Liver (tissue), 9 donors: Measurements from ENCODE around the gene PRRT3. TPM values are rescaled to one million over a fixed set of nuclear protein-coding genes. Genes with fewer than 3 reads are reported as not detected.
A peak's percentile ranks its signal among the peaks of the same experiment; 100 is the strongest.

Experiments used
- DNase-seq: peaks from one replicate; pipeline ENCODE4 v3.0.0-alpha.2; 2017; ENCODE audit warnings: low spot score
- H3K27ac ChIP-seq, 2 donors: one replicate each; pipeline ENCODE4 v1.7.0; 2013; ENCODE audit warnings: inconsistent platforms in 2 of 2, low read length in 2 of 2, control low read depth in 1 of 2, low read depth in 1 of 2, mild to moderate bottlenecking in 1 of 2
- H3K27me3 ChIP-seq, 4 donors: one replicate each; pipeline versions ENCODE4 v1.6.1 to v1.7.0; 2013; ENCODE audit warnings: low read length in 3 of 4, inconsistent platforms in 1 of 4, mild to moderate bottlenecking in 1 of 4, moderate library complexity in 1 of 4; ENCODE audit not compliant: control insufficient read depth in 4 of 4, insufficient read depth in 4 of 4
- H3K36me3 ChIP-seq, 4 donors: one replicate each; pipeline versions ENCODE4 v1.6.1 to v1.7.0; 2013; ENCODE audit warnings: low read length in 3 of 4, mild to moderate bottlenecking in 3 of 4, low read depth in 1 of 4, moderate library complexity in 1 of 4; ENCODE audit not compliant: control insufficient read depth in 4 of 4, insufficient read depth in 3 of 4
- H3K4me1 ChIP-seq, 4 donors: one replicate each; pipeline versions ENCODE4 v1.6.1 to v1.7.0; 2013; ENCODE audit warnings: low read length in 3 of 4, mild to moderate bottlenecking in 3 of 4, moderate library complexity in 1 of 4; ENCODE audit not compliant: control insufficient read depth in 4 of 4, insufficient read depth in 4 of 4
- H3K4me3 ChIP-seq, 3 donors: one replicate each; pipeline versions ENCODE4 v1.6.1 to v1.7.0; 2013; ENCODE audit warnings: low read length in 3 of 3, control low read depth in 1 of 3, low read depth in 1 of 3, mild to moderate bottlenecking in 1 of 3
- H3K9ac ChIP-seq, 2 donors: one replicate each; pipeline ENCODE4 v1.7.0; 2013; ENCODE audit warnings: low read length in 2 of 2, mild to moderate bottlenecking in 2 of 2, moderate library complexity in 2 of 2, control low read depth in 1 of 2, low read depth in 1 of 2
- H3K9me3 ChIP-seq, 4 donors: one replicate each; pipeline versions ENCODE4 v1.6.1 to v1.7.0; 2013; ENCODE audit warnings: low read length in 3 of 4; ENCODE audit not compliant: control insufficient read depth in 4 of 4
- EGR1 ChIP-seq, 2 donors: IDR thresholded peaks; 2 replicates each; pipeline ENCODE4 v1.6.1; 2016 to 2018; ENCODE audit warnings: antibody characterized with exemption in 2 of 2, low read depth in 2 of 2
- FOXA1 ChIP-seq: IDR thresholded peaks from 2 replicates; pipeline ENCODE4 v1.6.1; 2016; ENCODE audit warnings: antibody characterized with exemption
- FOXA2 ChIP-seq: IDR thresholded peaks from 2 replicates; pipeline ENCODE4 v1.6.1; 2016; ENCODE audit warnings: antibody characterized with exemption
- GABPA ChIP-seq, 2 donors: IDR thresholded peaks in 1 of 2; conservative IDR thresholded peaks in 1 of 2; 2 replicates each; pipeline ENCODE4 v1.6.1; 2016; ENCODE audit warnings: antibody characterized with exemption in 2 of 2, mild to moderate bottlenecking in 1 of 2, moderate library complexity in 1 of 2
- HNF4A ChIP-seq, 2 donors: conservative IDR thresholded peaks; 2 replicates each; pipeline ENCODE4 v1.6.1; 2016; ENCODE audit warnings: antibody characterized with exemption in 2 of 2, mild to moderate bottlenecking in 2 of 2
- HNF4G ChIP-seq: IDR thresholded peaks from 2 replicates; pipeline ENCODE4 v1.6.1; 2016; ENCODE audit warnings: antibody characterized with exemption
- JUND ChIP-seq, 2 donors: IDR thresholded peaks; 2 replicates each; pipeline ENCODE4 v1.6.1; 2016; ENCODE audit warnings: antibody characterized with exemption in 2 of 2
- MAX ChIP-seq: IDR thresholded peaks from 2 replicates; pipeline ENCODE4 v1.6.1; 2016; ENCODE audit warnings: antibody characterized with exemption
- RAD21 ChIP-seq, 2 donors: IDR thresholded peaks; 2 replicates each; pipeline ENCODE4 v1.6.1; 2016; ENCODE audit warnings: antibody characterized with exemption in 2 of 2, mild to moderate bottlenecking in 2 of 2
- REST ChIP-seq: IDR thresholded peaks from 2 replicates; pipeline ENCODE4 v1.6.1; 2016; ENCODE audit warnings: antibody characterized with exemption, mild to moderate bottlenecking
- RXRA ChIP-seq, 2 donors: IDR thresholded peaks; 2 replicates each; pipeline ENCODE4 v1.6.1; 2017 to 2018; ENCODE audit warnings: antibody characterized with exemption in 2 of 2, mild to moderate bottlenecking in 1 of 2
- SP1 ChIP-seq: IDR thresholded peaks from 2 replicates; pipeline ENCODE4 v1.6.1; 2018; ENCODE audit warnings: antibody characterized with exemption, mild to moderate bottlenecking
- TAF1 ChIP-seq: conservative IDR thresholded peaks from 2 replicates; pipeline ENCODE4 v1.6.1; 2016; ENCODE audit warnings: antibody characterized with exemption, mild to moderate bottlenecking
- YY1 ChIP-seq: IDR thresholded peaks from 2 replicates; pipeline ENCODE4 v1.6.1; 2016; ENCODE audit warnings: antibody characterized with exemption, mild to moderate bottlenecking
- ZBTB33 ChIP-seq: IDR thresholded peaks from 2 replicates; pipeline ENCODE4 v1.6.1; 2016; ENCODE audit warnings: antibody characterized with exemption
- WGBS: extraction: QIAGEN DNeasy Blood & Tissue Kit; methylation state at CpG from one replicate; pipeline ENCODE4 v1.1.7; 2013; 5-methylcytosine and 5-hydroxymethylcytosine counted together
- polyA plus RNA-seq, 2 donors: library from polyadenylated mRNA; stranded (reverse) in 1 of 2; unstranded in 1 of 2; fragments of 200-250 nt in 1 of 2; fragments of >200 nt in 1 of 2; fragmentation: Nextera tagmentation in 1 of 2; extraction: Ambion mirVana in 1 of 2; gene quantifications; one replicate each; pipeline versions ENCODE4 v1.2.1 to v1.2.3, GENCODE V29; 2013 to 2015
- total RNA-seq, 2 donors: library from RNA; depleted of rRNA; stranded (reverse); fragments of >200 nt; gene quantifications; one replicate each; pipeline ENCODE4 v1.2.3, GENCODE V29; 2014
- donor health status: healthy.
- donor health status: healthy.
- donor health status: healthy.
- donor health status: healthy.
- donor health status: healthy.

Gene PRRT3
- total and polyA plus RNA-seq, 4 donors: 0.14 to 0.79 (median 0.24) TPM

GRCh38 chr3:9976721-9977709, 24.8 kb upstream of the PRRT3 start (continued):
- TF ChIP-seq RXRA (IDR thresholded peaks at IDR 0.05): peak; percentile 61 to 83
- peak; percentile 97 to 98 for TF ChIP-seq JUND (IDR thresholded peaks at IDR 0.05)

- H3K4me3 ChIP-seq: no peak overlapping the region
- H3K27ac ChIP-seq: no peak overlapping the region
- no peaks in the 10 kb centered on the region for H3K4me1 ChIP-seq
- no peak for TF ChIP-seq FOXA1
- no peak for TF ChIP-seq HNF4G
- TF ChIP-seq MAX: no peak
- no peak for TF ChIP-seq ZBTB33
- TF ChIP-seq JUND (IDR thresholded peaks at IDR 0.05): no peak
- TF ChIP-seq HNF4A (conservative IDR thresholded peaks at IDR 0.05): no peak
- TF ChIP-seq FOXA2: no peak
- no peak for TF ChIP-seq GABPA (IDR thresholded peaks at IDR 0.05 in 1 of 2, conservative IDR thresholded peaks at IDR 0.05 in 1 of 2)
- no peak for TF ChIP-seq EGR1 (IDR thresholded peaks at IDR 0.05; ENCODE audit: low read depth in 2 of 2)
- TF ChIP-seq RAD21 (IDR thresholded peaks at IDR 0.05): no peak
- no peak for TF ChIP-seq REST
- TF ChIP-seq YY1: no peak
- TF ChIP-seq SP1: no peak
- TF ChIP-seq TAF1: no peak
- H3K27me3 ChIP-seq: no peaks in the 10 kb centered on the region
- H3K9me3 ChIP-seq: no peaks in the 10 kb centered on the region
- H3K36me3 ChIP-seq: peaks cover 8 to 60% (median 34%) of the 10 kb centered on the region in 4 donors
- 79% methylated on average over 3 of the region's 3 CpGs for WGBS
- DNase-seq: no peak
- no peak overlapping the region for H3K9ac ChIP-seq
Observed at GRCh38 chr3:9970020-9970652, 17.9 kb upstream of the PRRT3 start.
